Endodermal cell (in vitro differentiated cells): ENCODE measurements around the gene SPCS1. TPM values are rescaled to one million over a fixed set of nuclear protein-coding genes. Genes with fewer than 3 reads are reported as not detected.

ENCODE experiments used
- DNase-seq: peaks from one replicate; pipeline ENCODE4 v3.0.0-alpha.2; 2017
- H3K27ac ChIP-seq: 2 replicates; pipeline ENCODE4 v1.5.1; 2013; ENCODE audit warnings: mild to moderate bottlenecking, low read depth, low read length, moderate library complexity
- H3K27me3 ChIP-seq: 2 replicates; pipeline ENCODE4 v1.6.1; 2013; ENCODE audit warnings: mild to moderate bottlenecking, low read length, moderate library complexity; ENCODE audit not compliant: insufficient read depth, control insufficient read depth, poor library complexity, severe bottlenecking
- H3K36me3 ChIP-seq: 2 replicates; pipeline ENCODE4 v1.7.0; 2013; ENCODE audit warnings: mild to moderate bottlenecking, low read length, moderate library complexity; ENCODE audit not compliant: control insufficient read depth, insufficient read depth
- H3K4me1 ChIP-seq: one replicate; pipeline ENCODE4 v1.7.0; 2013; ENCODE audit warnings: low read length; ENCODE audit not compliant: control insufficient read depth, insufficient read depth
- H3K4me3 ChIP-seq: 2 replicates; pipeline ENCODE4 v1.5.1; 2013; ENCODE audit warnings: mild to moderate bottlenecking, low read length, moderate library complexity
- H3K9ac ChIP-seq: 2 replicates; pipeline ENCODE4 v1.6.1; 2013; ENCODE audit warnings: mild to moderate bottlenecking, low read length, moderate library complexity; ENCODE audit not compliant: poor library complexity, severe bottlenecking; ENCODE audit errors: extremely low read depth
- H3K9me3 ChIP-seq: 2 replicates; pipeline ENCODE4 v1.6.1; 2013; ENCODE audit warnings: mild to moderate bottlenecking, low read length, moderate library complexity; ENCODE audit not compliant: control insufficient read depth
- H3K27ac Mint-ChIP-seq: 2 replicates; pipeline ENCODE4 v1.8.0; 2020; ENCODE audit warnings: mixed read lengths
- H3K27me3 Mint-ChIP-seq: 2 replicates; pipeline ENCODE4 v1.8.0; 2021; ENCODE audit warnings: mild to moderate bottlenecking, mixed read lengths; ENCODE audit not compliant: insufficient read depth
- H3K36me3 Mint-ChIP-seq: 2 replicates; pipeline ENCODE4 v1.8.0; 2020; ENCODE audit warnings: low read depth, mixed read lengths
- H3K4me1 Mint-ChIP-seq: 2 replicates; pipeline ENCODE4 v1.8.0; 2020; ENCODE audit warnings: mixed read lengths
- H3K4me3 Mint-ChIP-seq: 2 replicates; pipeline ENCODE4 v1.8.0; 2020; ENCODE audit warnings: mild to moderate bottlenecking, moderate library complexity, mixed read lengths
- H3K9me3 Mint-ChIP-seq: 2 replicates; pipeline ENCODE4 v1.8.0; 2020; ENCODE audit warnings: mild to moderate bottlenecking, mixed read lengths
- CTCF ChIP-seq: fragments of 200-600 bp; sonication (generic); conservative IDR thresholded peaks from 2 replicates; pipeline ENCODE4 v1.5.0; 2021; ENCODE audit warnings: antibody characterized with exemption, mild to moderate bottlenecking
- WGBS, 2 experiments: methylation state at CpG; one replicate each; pipeline versions ENCODE4 v1.1.5 to v1.1.7; 2013; ENCODE audit warnings: missing lambda C conversion rate in 2 of 2, mixed read lengths in 1 of 2; ENCODE audit not compliant: insufficient coverage in 1 of 2, insufficient read length in 1 of 2; 5-methylcytosine and 5-hydroxymethylcytosine counted together
- total RNA-seq, 2 donors: library from RNA; stranded (reverse); fragmentation: NEBNext Ultra II Directional in 1 of 2; extraction: Animal tissue kit (Norgen Biotek cat#: 25700) in 1 of 2; gene quantifications; 2 replicates in 1 of 2; 3 replicates in 1 of 2; pipeline ENCODE4 v1.2.1, GENCODE V29; 2021

The SPCS1 gene
- total RNA-seq, 2 donors from 2014 or later: 101 to 113 TPM

DNA sequence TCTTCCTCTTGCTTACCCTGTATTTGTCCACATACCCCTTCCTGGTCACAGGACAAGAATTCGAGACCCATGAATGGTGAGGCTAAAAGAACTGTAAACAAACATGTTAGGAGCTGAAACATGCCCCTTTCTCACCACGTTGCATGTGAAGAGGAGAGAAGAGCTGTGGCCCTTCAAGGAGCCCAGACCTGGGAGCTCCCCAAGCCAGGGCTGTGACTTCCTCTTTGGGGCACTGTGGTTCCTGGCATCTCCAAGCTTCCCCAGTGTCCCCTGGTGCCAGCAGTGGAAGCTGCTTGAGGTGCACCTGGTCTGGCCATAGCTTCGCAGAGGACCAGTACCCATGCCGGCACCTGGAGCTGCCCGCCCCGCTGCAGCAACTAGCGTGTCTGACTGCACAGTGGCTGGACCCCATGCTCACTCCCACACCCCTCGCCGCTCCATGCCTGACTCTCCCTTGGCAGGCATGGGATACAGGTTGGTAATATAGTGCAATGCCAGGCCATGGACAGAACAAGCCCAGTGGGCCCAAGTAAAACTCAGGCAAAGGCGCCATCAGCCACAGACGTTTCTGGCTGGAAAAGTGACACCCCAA, 9.9 kb downstream of the SPCS1 start:
- DNase-seq: peak; percentile 35
- peaks cover 37% of the 10 kb centered on the region for H3K36me3 Mint-ChIP-seq
- WGBS, 2 experiments: 94 to 97% methylated on average over 10 to 11 of the region's 11 CpGs
- H3K36me3 ChIP-seq: peaks cover 38% of the 10 kb centered on the region
- no peaks in the 10 kb centered on the region for H3K4me1 ChIP-seq
- no peak overlapping the region for H3K4me3 ChIP-seq
- H3K4me1 Mint-ChIP-seq: no peaks in the 10 kb centered on the region
- no peak overlapping the region for H3K27ac Mint-ChIP-seq
- no peak overlapping the region for H3K27ac ChIP-seq
- H3K27me3 ChIP-seq: no peaks in the 10 kb centered on the region
- H3K4me3 Mint-ChIP-seq: no peak overlapping the region
- H3K9me3 Mint-ChIP-seq: peaks cover 1% of the 10 kb centered on the region
- TF ChIP-seq CTCF: no peak
- H3K9ac ChIP-seq: no peak overlapping the region
- H3K27me3 Mint-ChIP-seq: no peaks in the 10 kb centered on the region
- peaks cover 6% of the 10 kb centered on the region for H3K9me3 ChIP-seq

DNA sequence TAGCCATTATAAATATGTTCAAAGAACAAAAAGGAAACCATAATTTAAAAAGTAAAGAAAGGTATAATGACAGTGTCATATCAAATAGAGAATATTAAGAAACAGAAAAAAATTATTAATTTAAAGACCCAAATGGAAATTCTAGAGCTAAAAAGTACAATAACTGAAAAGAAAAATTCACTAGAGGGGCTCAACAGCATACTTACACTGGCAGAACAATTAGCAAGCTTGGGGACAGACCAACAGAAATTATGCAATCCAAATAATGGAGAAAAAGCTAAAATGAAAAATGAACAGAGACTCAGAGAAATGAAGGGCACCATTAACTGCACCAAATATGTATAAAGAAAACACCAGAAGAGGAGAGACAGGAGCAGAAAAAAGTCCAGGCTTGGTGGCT, 13.7 kb downstream of the SPCS1 start:
- Histone ChIP-seq H3K36me3 (peaks cover 32% of the 10 kb centered on the region), H3K9ac (no peak overlapping the region), H3K9me3 (peaks cover 6% of the 10 kb centered on the region), H3K27ac (no peak overlapping the region), H3K27me3 (no peaks in the 10 kb centered on the region), H3K4me3 (no peak overlapping the region), H3K4me1 (no peaks in the 10 kb centered on the region)
- Mint-ChIP-seq H3K9me3 (peaks cover 1% of the 10 kb centered on the region), H3K4me3 (no peak overlapping the region), H3K36me3 (peaks cover 44% of the 10 kb centered on the region), H3K27me3 (no peaks in the 10 kb centered on the region), H3K27ac (no peak overlapping the region), H3K4me1 (no peaks in the 10 kb centered on the region)
- no peak for DNase-seq
- no peak for TF ChIP-seq CTCF

GRCh38 chr3:52721002-52721729, 15.3 kb downstream of the SPCS1 start:
- Mint-ChIP-seq H3K27ac (peak overlapping the region; percentile 37), H3K9me3 (peaks cover 5% of the 10 kb centered on the region), H3K36me3 (peaks cover 52% of the 10 kb centered on the region), H3K4me1 (no peaks in the 10 kb centered on the region), H3K27me3 (no peaks in the 10 kb centered on the region), H3K4me3 (no peak overlapping the region)
- peaks cover 6% of the 10 kb centered on the region for H3K9me3 ChIP-seq
- peaks cover 28% of the 10 kb centered on the region for H3K36me3 ChIP-seq
- H3K4me1 ChIP-seq: no peaks in the 10 kb centered on the region
- H3K4me3 ChIP-seq: no peak overlapping the region
- peak; percentile 19 for DNase-seq
- WGBS, 2 experiments: 93 to 96% methylated on average over 5 to 6 of the region's 6 CpGs
- H3K27ac ChIP-seq: no peak overlapping the region
- no peak for TF ChIP-seq CTCF
- no peaks in the 10 kb centered on the region for H3K27me3 ChIP-seq
- no peak overlapping the region for H3K9ac ChIP-seq
